OCI-M1 (cell line): ENCODE results near the gene SV2C.
A peak's percentile ranks its signal among the peaks of the same experiment; 100 is the strongest.
"Not testable (repeated sequence)": the region's sequence is repeated elsewhere in the genome, so short reads cannot be mapped to it uniquely, and the experiment has no call there.

Source experiments
- DNase-seq: peaks from one replicate; lab custom pipeline; 2025; lab: John Stamatoyannopoulos, UW

Gene SV2C

DNA sequence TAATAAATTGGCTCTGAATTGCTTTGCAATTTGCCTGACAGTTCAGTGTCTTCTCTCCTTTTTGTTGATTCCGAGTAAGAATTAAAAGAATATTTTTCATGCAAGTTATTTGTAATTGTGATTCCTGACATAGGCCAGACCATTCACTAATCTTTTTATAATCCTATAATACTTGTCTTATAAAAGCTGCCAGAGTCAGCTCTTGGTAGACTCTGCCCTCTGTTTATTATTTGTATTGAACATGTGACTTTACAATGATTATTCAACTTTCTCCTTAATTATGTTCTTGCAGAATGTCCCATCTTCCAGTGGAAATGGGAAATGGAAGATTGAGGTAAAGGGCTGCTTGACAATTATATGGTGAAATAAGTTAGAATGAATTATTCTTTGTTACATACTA, 121.0 kb downstream of the SV2C start:
- DNase-seq, result no peak

DNA sequence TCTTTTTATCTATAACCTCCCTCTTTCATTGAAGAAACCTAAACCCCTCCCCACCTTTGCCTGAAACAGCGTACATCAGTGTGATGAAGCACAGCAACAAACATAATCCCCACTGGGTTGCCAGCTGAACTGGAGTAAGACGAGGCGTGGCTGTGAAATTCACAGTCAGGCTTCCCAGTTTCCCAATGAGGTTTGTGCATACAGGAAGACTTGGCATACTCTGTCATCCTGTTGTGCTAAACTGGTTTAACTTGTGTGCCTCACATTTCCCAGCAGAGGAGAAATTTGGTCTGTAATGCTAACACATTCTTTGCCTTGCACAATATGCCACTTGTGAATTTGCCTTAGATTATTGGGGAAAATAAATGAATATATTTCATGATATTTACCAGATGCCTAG, 121.5 kb downstream of the SV2C start:
- no peak for DNase-seq

DNA sequence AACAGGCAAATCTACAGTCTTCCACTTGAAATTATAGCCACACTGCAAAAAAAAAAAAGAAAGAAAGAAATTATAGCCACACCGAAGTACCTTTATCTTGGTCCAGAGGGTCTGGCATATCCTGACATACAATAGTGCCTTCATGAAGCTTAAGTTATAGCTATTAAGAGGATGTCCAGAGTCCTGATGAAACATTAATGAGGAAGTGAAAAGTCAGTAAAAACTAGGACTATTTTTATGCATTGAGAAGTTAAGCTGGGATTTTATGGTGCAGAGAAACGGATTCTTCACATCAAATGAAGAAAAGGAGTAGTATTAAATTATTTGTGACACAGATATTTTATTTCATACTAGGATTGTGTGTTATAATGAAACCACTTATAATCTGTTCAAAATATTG, 123.9 kb downstream of the SV2C start:
- DNase-seq, result no peak

DNA sequence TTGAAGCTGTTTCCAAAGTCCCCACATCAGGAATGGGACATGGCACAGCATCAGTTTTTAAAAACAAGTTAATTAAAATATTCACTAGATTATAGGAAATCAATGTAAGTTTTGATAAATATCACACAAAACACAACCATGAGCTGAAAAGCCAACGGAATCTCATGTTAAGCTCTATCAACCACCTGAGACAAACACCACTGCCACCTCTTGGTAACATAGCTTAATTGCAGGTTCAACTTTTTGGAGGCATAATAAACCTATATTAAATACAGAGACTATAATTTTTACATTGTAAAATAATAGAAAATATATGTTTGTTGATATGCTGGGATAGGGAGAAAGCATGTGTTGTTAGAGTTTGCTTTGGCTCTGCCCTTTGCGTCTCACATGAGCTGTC, 126.1 kb downstream of the SV2C start:
- peak; percentile 6 for DNase-seq

DNA sequence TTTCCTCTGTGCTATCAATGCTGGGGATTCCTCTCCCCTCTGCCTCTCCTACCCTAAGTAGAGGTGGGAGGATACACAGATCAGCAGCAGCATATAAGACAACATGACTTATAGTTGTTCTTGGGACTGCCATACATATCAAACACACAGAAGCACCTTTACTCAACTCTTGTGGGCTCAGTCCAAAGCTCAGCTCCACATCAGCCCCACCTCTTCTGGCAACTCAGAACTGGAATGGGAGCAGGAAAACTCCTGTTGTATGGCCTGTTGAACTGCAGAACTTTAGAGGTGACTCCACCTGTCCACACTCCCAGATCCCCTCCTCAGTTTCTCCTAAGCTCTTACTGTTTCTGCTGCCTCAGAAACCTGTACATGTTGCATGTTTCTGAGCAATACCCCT, 127.8 kb downstream of the SV2C start:
- DNase-seq, result no peak

DNA sequence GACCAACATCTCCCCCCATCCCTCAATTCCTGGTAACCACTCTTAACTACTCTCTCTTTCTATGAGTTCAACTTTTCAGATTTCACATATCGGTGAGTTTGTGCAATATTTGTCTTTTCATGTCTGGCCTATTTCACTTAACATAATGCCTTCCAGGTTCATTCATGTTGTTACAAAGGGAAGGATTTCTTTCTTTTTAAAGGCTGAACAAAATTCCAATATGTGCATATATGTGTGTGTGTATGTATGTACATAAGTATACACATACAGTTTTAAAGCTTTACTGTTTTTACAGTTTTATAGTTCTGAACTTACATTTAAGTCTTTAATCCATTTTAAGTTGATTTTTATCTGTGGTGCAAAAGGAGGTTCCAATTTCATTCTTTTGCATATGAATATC, 130.7 kb downstream of the SV2C start:
- DNase-seq, result no peak

DNA sequence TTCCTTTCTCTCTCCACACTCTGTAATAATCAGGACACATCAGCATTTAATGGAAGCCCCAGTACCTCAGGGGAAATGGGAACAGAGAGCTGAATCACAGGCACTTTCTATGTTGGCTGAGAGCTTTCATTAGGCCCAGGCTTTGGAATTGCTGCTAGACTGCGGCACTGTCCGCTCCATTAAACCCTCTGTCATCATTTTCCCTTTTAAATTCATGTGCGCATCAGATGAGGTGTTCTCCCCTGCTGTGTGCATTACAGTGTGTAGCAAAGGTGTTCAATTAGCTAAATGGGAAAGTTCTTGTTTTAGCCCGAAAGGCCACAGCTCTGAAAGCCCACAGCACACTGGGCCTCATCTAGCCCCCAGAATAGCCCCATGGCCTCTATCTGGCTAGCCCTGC, 133.6 kb downstream of the SV2C start:
- no peak for DNase-seq

DNA sequence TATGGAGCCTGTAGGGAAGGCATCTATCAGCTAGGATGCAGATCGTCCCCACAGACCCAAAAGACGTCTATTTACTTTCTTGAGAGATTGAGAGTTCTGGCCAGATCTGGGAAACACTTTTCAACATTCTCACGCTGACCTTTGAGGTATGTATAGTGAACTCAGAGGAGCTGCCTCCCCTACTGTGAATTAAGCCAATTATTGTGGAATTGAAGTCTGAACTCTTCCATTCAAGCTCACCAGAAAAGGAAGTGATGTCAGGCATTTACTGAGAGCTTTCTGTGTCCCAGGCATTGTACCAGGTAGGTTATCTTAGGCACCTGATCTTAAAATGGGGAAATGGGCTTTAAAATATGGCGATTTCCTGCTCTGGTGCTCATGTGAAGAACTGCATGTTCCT, 136.5 kb downstream of the SV2C start:
- DNase-seq, result peak; percentile 5

DNA sequence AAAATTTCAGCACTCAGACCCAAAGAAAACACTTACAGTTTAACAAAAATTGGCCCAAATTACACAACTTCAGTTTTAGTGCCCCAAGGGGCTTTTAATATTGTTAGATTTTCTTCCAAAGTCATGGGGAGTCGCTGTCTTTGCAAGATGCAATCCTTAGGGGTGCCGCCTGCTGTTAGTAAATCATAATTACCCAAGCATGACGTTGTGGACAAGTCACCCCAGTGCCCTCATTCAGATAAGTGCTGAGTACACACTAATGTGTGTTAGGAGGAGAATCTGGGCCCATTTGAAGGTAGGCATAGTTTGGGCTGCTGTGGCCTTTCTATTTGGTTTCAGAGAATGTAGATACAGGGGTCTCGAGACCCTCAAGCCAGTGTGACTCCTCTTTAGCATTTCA, 138.1 kb downstream of the SV2C start:
- DNase-seq, result no peak

DNA sequence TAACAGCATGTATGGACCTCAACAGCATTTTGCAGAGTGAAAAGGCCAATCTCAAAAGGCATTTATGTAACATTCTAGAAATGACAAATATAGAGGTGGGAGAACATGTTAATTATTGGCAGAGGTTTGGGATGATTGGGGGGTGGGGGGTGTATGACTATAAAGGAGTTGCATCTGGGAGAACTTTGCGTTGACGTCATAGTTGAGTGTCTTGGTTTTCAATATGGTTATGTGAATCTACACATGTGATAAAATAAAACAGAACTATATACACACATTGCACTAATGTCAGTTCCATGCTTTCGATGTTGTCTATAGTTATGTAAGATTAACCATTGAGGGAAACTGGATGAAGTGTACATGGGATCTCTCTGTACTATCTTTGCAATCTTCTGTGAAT, 139.1 kb downstream of the SV2C start:
- DNase-seq, result no peak

DNA sequence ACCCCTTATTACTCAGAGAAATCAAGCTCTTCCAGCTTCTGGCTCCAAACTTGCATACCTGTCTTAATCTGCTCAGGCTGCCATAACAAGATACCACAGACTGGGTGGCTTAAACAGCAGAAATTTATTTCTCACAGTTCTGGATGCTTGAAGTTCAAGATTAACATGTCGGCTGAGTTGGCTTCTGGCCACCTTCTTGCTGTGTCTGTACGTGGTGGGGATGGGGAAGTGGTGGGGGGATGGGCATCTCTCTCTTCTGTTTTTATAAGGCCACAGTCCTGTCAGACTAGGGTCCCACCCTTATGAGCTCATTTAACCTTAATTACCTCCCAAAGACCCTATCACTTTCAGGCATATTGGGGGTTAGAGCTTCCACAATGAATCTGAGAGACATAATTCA, 140.5 kb downstream of the SV2C start:
- peak; percentile 22 for DNase-seq

DNA sequence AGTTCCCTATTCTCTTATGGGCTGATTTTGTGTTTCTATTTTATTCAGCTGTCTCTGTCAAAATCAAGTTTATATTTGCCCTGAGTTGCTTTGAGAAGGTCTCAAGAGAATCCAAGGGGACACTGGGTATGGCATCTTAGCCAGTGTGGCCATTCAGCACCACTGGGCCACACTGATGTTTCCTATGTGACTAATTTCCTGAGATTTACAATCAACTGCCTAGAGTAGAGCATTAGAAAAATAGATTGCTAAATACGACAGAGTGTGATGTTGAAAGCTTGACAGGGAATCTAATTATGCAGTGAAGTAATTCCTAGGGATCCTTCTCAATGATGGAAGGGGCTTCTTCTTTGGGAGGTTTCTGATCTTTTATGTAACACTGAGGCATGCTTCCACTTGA, 141.7 kb downstream of the SV2C start:
- DNase-seq, result no peak

DNA sequence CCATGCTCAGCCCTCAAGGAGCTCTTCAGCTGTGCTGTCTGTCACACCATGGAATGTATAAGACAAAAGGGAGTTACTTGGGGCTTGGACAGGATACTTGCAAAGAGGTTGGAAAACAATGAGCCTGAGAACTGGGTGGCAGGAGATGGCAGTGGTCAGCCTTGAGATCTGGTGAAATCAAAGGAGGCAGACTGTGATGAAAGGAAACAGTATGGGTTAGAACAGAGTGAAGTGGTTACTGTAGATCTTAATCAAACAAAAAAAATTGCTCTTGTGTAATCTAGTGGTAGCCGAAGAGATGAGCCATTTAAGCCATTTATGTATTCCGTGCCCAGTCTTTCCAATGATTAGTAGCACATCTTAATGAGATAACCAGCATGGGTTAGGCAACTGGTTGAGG, 142.2 kb downstream of the SV2C start:
- DNase-seq, result peak; percentile 42

DNA sequence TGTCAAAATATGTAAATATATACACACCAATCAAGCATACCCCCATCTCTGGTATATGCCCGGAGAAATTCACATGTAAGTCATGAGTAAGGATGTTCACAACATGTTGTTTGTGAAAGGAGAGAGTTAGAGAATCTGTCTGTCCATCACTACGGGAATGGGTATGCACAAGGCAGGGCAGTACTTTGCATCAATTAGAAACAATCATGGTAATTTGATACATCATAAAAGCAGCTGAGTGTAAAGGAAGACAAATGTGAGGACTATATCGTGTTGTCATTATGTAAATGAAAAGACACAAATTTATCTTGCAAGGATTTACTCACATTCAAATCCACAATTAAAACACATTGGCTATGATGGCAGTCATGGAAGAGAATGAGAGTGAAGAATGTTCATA, 146.7 kb downstream of the SV2C start:
- no peak for DNase-seq

DNA sequence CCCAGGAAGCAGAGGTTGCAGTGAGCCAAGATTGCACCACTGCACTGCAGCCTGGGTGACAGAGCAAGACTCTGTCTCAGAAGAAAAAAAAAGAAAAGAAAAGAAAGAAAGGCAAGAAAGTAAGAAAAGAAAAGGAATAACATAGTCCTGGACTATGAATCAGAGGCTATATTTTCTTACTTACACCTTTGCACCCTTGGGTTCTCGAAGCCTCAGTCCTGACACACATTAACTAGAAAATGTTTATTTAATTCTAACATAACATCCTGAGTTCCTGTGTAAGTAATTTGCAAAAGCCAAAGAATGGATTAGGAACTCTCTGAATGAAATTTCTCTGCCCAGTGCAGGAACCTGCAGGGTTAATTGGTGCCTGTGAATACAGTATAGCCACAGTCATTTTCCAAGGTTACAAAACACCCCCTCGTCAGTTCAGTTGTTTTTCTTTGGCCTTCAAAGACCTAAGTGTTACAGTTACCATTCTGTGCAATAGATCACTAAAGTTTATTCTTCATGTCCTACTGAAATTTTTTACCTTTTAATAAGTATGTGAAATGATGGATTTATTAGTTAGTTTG, 147.6 kb downstream of the SV2C start:
- no peak for DNase-seq

DNA sequence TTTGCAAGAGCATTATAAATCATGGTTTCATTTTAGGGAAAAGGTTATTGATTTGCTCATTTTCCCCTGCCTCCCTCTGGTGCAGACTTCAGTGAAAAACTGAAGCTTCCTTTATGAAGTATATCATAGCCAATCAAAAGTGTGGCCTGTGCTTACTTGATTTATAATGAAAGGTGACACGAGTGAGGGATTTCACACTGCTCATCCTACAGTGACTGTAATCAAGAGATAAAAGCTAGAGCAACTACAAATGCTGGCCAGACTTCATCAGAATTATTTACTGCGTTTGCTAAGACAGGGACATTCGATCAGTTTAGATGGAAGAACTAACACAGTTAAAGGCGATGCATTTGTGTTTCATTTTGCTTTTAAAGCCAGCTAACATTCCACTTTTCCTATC, 151.5 kb downstream of the SV2C start:
- no peak for DNase-seq

DNA sequence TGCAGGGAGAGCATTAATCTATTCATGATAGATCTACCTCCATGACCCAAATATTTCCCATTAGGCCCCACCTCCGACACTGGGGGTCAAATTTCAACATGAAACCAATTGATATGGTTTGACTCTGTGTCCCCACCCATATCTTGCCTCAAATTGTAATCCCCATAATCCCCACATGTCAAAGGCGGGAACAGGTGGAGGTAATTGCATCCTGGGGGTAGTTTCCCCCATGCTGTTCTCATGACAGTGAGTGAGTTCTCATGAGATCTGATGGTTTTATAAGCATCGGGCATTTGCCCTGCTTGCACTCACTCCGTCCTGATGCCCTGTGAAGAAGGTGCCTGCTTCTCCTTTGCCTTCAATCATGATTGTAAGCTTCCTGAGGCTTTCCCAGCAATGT, 153.5 kb downstream of the SV2C start:
- DNase-seq, result no peak

DNA sequence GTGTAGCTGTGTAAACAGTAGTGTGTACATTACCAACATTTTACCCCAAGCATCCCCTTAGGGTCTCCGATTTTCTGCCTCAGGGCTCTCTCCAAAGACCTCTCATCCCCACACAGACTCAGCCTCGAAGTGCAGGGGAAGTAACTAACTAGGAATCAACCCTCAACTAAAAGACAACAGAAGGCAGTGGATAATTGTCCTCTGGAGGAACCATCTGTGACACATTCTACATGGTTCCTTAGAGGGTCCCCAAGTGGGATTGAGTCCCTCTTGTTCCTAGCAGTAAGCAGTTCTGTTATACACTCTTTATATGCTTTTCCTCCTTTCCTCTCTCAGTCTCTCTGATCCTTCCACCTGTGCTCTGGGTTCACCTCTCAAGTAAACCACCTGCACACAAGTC, 157.2 kb downstream of the SV2C start:
- DNase-seq, result no peak

DNA sequence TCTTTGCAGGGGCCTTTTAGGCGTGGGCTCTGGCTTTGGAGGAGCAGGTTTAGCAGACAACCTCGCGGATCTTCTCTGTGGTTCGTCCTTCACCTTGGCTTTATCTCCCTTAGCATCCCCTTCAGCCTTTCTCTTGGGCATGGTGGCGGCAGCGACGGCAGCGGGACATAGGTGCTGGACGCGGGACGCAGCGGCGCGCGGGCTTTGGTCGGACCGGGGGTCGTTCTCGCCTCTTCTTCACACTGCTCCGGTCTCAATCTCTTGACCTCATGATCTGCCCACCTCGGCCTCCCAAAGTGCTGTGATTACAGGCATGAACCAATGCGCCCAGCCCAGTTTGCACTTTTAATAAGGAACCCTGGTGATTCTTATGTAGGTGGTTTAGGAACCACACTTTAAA, 159.0 kb downstream of the SV2C start:
- not testable (repeated sequence) for DNase-seq

DNA sequence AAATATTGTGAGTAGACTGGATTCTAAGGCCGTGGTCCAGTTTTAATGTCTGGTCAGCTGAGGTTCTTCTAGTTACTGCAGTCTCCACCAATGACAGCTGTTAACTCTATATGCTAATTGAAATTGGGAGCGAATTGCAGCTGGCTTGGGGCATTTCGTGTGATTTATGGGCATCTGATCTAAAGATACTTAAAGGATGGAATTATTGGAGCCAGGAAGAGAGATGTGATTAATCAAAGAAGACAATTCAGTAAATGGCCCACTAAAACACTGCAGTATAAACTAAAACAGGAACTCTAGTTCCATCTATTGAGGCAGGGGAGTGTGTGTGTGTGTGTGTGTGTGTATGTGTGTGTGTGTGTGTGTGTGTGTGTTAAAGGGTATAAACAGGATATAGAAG, 162.4 kb downstream of the SV2C start:
- DNase-seq, result no peak

DNA sequence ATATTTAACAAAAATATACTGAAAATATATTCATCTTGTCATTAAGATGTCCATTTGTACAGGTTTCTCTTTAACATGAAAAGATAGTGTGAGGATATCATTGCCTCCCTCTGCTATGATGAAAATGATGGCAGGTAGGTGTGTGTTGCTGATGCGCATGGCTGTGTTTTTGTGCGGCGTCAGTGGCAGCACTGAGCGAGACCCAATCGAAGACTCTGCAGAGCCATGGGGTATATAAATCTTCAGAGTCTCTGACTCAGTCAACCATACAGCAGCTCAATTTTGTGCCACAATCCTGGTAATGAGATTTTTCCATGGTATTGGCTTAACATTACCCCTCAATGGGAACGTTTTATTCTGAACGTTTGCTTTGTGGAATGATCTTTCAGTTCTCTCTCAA, 166.4 kb downstream of the SV2C start:
- DNase-seq, result no peak

DNA sequence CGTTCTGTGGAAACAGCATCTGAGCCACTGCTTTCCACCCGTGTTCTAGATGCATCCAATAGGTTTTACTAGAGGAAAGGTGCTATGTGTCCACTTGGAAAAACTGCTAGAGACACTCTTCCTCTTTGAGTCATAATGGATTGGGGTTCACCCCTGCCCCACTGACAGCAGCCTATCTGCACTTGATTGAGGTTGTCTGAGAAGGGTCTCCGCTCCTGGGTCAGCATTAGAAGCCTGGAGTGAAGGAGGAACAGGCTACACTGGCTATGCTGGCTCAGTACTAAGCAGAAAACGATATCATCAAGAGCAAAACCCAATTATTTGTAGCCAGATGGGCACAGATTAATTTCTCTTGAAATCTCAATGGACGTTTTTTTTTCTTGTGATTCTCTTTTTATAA, 167.3 kb downstream of the SV2C start:
- no peak for DNase-seq

DNA sequence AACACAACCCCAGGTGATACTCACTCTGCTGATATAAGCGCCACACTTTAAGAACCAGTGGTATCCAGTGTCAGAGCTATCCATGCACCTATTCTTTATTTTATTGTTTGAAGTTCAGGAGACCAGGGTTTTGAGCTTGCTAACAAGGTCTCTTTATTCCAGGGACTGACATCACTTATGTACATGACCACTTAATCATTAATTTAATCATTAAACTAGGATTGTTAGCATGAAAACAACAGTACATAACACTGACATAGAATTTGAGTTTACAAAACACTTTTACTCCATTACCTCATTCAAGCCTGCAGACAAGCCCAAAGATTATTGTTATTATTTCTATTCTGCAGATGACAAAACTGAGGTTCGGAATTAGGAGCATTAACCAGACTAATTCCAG, 168.5 kb downstream of the SV2C start:
- DNase-seq, result no peak

DNA sequence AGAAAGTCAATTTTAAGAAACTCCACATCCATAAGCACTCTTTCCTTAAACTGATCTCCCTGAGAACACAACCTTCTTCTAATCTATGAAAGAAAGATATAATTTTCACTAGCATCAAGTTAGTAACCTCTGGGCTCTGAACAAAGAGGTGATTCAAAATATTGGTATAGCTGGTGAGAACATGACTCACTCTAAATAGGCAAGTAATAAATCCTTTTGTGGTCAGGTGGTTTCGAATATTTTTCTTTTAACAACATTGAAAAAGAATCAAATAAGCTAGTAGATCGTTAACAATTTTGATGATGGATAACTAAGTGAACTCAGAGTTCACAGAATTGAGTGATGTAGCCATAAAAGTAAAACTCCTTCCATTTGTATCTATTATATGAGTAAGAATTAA, 169.3 kb downstream of the SV2C start:
- DNase-seq, result no peak
